Cardiac muscle cell (in vitro differentiated cells and primary cell): ENCODE measurements around the gene GABBR2. TPM values are rescaled to one million over a fixed set of nuclear protein-coding genes. Genes with fewer than 3 reads are reported as not detected.

Source experiments
- DNase-seq, 2 donors: peaks; one replicate each; pipeline versions ENCODE4 v3.0.0 to v3.0.0-alpha.2; 2010 to 2017; ENCODE audit warnings: low read depth in 1 of 2, low spot score in 1 of 2
- H3K27ac ChIP-seq: fragments of 200-600 bp; sonication (generic); 2 replicates; pipeline ENCODE4 v1.5.1; 2016
- H3K27me3 ChIP-seq: fragments of 200-600 bp; sonication (generic); 2 replicates; pipeline ENCODE4 v1.6.0; 2016; ENCODE audit warnings: control low read depth
- H3K36me3 ChIP-seq: fragments of 200-600 bp; sonication (generic); 2 replicates; pipeline ENCODE4 v1.5.1; 2016; ENCODE audit warnings: control low read depth
- H3K4me1 ChIP-seq: fragments of 200-600 bp; sonication (generic); 2 replicates; pipeline ENCODE4 v1.8.1; 2017; ENCODE audit warnings: low read depth, mild to moderate bottlenecking, mixed run types
- H3K4me3 ChIP-seq: fragments of 200-600 bp; sonication (generic); 2 replicates; pipeline ENCODE4 v1.5.1; 2016; ENCODE audit warnings: mild to moderate bottlenecking
- H3K9me3 ChIP-seq: fragments of 200-600 bp; sonication (generic); 2 replicates; pipeline ENCODE4 v1.5.1; 2017; ENCODE audit warnings: low read depth, mild to moderate bottlenecking, control low read depth
- CTCF ChIP-seq: IDR thresholded peaks from 2 replicates; pipeline ENCODE4 v1.5.1; 2012; ENCODE audit warnings: low read depth, mild to moderate bottlenecking, low read length
- polyA plus RNA-seq: library from polyadenylated mRNA; unstranded; fragments of >200 nt; fragmentation: Nextera tagmentation; extraction: Ambion mirVana; gene quantifications from 2 replicates; pipeline ENCODE4 v1.2.1, GENCODE V29; 2016
- total RNA-seq: library from RNA; depleted of rRNA; stranded (reverse); fragments of >200 nt; gene quantifications from 2 replicates; pipeline ENCODE4 v1.2.3, GENCODE V29; 2016

Gene GABBR2
- total and polyA plus RNA-seq, 2 experiments from 2014 or later: 0.06 TPM; not detected in 1

- Histone ChIP-seq H3K36me3 (no peaks in the 10 kb centered on the region), H3K4me1 (no peaks in the 10 kb centered on the region), H3K4me3 (no peak overlapping the region), H3K27ac (no peak overlapping the region), H3K27me3 (no peaks in the 10 kb centered on the region), H3K9me3 (no peaks in the 10 kb centered on the region)
- TF ChIP-seq CTCF: no peak
- DNase-seq: no peak
These were observed 397.9 kb downstream of the GABBR2 start for GRCh38 chr9:98310752-98311392.

GRCh38 chr9:98306384-98307145 lies 402.2 kb downstream of the GABBR2 start:
- Histone ChIP-seq H3K27me3 (no peaks in the 10 kb centered on the region), H3K9me3 (no peaks in the 10 kb centered on the region), H3K4me1 (peaks cover 2% of the 10 kb centered on the region), H3K36me3 (no peaks in the 10 kb centered on the region), H3K4me3 (no peak overlapping the region), H3K27ac (no peak overlapping the region)
- no peak for DNase-seq
- no peak for TF ChIP-seq CTCF

GRCh38 chr9:98304381-98304780 lies 404.4 kb downstream of the GABBR2 start:
- Histone ChIP-seq H3K27me3 (no peaks in the 10 kb centered on the region), H3K27ac (no peak overlapping the region), H3K4me1 (peaks cover 3% of the 10 kb centered on the region), H3K4me3 (no peak overlapping the region), H3K36me3 (no peaks in the 10 kb centered on the region), H3K9me3 (no peaks in the 10 kb centered on the region)
- no peak for DNase-seq
- no peak for TF ChIP-seq CTCF

GRCh38 chr9:98303633-98304125 lies 405.1 kb downstream of the GABBR2 start:
- H3K4me3 ChIP-seq: no peak overlapping the region
- H3K27ac ChIP-seq: no peak overlapping the region
- H3K36me3 ChIP-seq: no peaks in the 10 kb centered on the region
- no peaks in the 10 kb centered on the region for H3K27me3 ChIP-seq
- DNase-seq: no peak
- no peaks in the 10 kb centered on the region for H3K9me3 ChIP-seq
- no peak for TF ChIP-seq CTCF
- H3K4me1 ChIP-seq: peaks cover 3% of the 10 kb centered on the region

GRCh38 chr9:98302938-98303632 lies 405.6 kb downstream of the GABBR2 start:
- no peak for DNase-seq
- H3K27ac ChIP-seq: no peak overlapping the region
- TF ChIP-seq CTCF: no peak
- H3K27me3 ChIP-seq: no peaks in the 10 kb centered on the region
- peaks cover 3% of the 10 kb centered on the region for H3K4me1 ChIP-seq
- no peaks in the 10 kb centered on the region for H3K9me3 ChIP-seq
- H3K36me3 ChIP-seq: no peaks in the 10 kb centered on the region
- no peak overlapping the region for H3K4me3 ChIP-seq
